Measurements from ENCODE around the gene EPS15.

The EPS15 gene

GRCh38 chr1:51380936-51381335 is 138.1 kb downstream of the EPS15 start:
- DNase-seq (ENCODE audit: low read depth in 2 of 2), result no peak

GRCh38 chr1:51378871-51379270 is 140.2 kb downstream of the EPS15 start:
- no peak for DNase-seq (ENCODE audit: low read depth in 2 of 2)

GRCh38 chr1:51373898-51374297 is 145.2 kb downstream of the EPS15 start:
- no peak for DNase-seq (ENCODE audit: low read depth in 2 of 2)

GRCh38 chr1:51372561-51372960 is 146.5 kb downstream of the EPS15 start:
- no peak for DNase-seq (ENCODE audit: low read depth in 2 of 2)

DNA sequence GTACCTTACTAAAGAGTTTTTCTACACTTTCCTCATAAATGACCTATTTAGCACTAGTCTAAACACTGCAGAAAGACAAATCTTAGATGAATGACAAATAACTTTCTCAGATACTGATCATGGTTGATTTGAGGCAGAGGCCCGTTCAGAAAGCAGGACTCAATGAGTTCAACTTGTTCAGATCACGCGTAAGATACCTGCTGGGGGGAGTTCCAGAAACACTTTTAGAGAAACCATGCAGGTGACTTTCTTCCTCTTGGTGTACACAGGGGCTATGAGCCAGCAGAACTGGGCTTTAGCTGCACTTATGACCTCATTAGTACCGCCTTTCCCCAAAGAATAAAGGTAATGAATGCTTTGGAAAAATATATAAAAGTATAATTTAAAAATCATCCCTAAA is 149.9 kb downstream of the EPS15 start:
- no peak for DNase-seq (ENCODE audit: low read depth in 2 of 2)

DNA sequence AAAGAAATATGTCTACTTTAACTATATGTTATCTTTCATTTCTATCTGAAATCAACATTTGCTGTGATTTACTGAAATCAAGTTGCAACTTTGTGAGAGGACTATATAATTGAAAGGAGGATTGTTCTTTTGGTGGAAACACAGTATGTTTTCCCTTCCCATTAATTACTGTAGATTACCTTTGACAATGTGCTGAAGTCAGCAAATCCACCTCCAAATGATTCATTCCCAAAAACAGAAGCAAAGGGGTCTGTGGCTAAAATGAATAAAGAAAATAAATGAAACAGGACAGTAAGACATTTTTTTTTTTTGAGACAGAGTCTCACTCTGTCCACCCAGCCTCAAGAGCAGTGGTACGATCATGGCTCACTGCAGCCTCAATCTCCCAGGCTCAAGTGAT is 153.3 kb downstream of the EPS15 start:
- DNase-seq (ENCODE audit: low read depth in 2 of 2), result no peak

GRCh38 chr1:51359879-51360278 is 159.2 kb downstream of the EPS15 start:
- no peak for DNase-seq (ENCODE audit: low read depth in 2 of 2)

- DNase-seq (ENCODE audit: low read depth in 2 of 2), result no peak
Observed at GRCh38 chr1:51355382-51355781, 163.7 kb downstream of the EPS15 start.

DNA sequence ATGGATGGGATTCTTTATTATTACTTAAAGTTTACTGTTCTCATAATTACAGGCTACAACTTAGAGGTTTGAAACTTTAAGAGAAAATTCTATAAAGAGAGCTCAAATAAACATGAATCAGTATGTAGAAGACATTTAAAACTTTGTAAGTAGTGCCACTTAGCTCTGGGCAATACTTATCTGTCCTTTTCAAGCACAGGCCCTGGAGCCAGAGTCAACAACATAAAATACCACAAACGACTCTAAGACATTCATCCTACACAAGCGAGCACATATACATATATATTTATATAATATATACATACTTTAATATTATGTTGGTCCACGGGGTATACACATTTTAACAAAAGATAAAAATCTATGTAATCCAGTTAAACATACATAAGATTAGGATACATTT is 164.7 kb downstream of the EPS15 start:
- DNase-seq (ENCODE audit: low read depth in 2 of 2), result no peak

DNA sequence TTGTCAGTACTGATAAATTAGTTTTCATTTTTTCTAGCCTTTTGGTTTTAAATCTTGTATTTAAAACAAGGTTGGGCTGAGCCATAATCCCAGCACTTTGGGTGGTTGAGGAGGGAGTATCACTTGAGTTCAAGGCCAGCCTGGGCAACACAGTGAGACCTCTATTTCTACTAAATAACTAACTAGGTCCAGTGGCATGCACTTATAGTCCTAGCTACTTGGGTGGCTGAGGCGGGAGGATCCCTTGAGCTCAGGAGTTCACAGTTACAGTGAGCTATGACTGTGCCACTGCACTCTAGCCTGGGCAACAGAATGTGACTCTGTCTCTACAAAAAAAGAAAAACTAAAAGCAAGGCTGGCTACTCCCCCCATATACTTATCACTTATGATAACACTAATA is 167.2 kb downstream of the EPS15 start:
- DNase-seq (ENCODE audit: low read depth in 2 of 2), result no peak

DNA sequence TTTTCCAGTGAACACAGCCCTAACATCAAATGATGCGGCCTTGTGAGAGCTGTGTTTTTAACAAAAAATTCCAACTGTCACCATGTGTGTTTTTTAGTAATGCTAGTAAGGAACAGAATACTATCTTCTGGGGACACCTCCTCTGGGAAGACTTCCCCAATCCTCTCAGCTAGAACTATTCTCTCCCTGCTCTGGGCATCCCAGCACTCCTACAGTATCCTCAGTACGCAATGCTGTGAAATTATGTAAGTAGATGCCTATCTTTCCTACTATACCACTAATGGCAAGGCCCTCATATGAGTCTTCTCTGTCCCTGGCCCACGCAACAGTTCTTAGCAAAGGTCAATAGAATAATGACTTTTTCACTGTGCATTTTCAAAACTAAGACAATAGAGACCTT is 169.2 kb downstream of the EPS15 start:
- DNase-seq (ENCODE audit: low read depth in 2 of 2), result no peak

DNA sequence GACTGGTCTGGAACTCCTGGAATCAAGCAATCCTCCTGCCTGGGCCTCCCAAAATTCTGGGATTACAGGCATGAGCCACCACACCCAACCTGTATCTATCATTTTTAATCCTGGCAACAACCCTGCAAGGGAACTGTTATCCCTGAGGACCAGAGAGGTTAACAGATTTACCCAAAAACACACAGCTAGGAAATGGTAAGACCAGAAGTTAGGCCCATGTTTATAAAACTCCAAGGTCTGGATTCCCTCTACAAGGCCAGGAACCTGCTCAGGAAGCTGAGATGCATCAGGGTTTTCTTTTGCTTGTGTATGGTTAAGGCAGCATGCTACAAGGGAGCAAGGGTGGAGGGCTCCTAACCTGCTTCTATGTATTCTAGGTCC is 170.9 kb downstream of the EPS15 start:
- DNase-seq (ENCODE audit: low read depth in 2 of 2), result no peak

- DNase-seq (ENCODE audit: low read depth in 2 of 2), result no peak
Observed at GRCh38 chr1:51347398-51348146, 171.5 kb downstream of the EPS15 start.

GRCh38 chr1:51346086-51346942 is 172.8 kb downstream of the EPS15 start:
- no peak for DNase-seq (ENCODE audit: low read depth in 2 of 2)

GRCh38 chr1:51345300-51345687 is 173.8 kb downstream of the EPS15 start:
- no peak for DNase-seq (ENCODE audit: low read depth in 2 of 2)

DNA sequence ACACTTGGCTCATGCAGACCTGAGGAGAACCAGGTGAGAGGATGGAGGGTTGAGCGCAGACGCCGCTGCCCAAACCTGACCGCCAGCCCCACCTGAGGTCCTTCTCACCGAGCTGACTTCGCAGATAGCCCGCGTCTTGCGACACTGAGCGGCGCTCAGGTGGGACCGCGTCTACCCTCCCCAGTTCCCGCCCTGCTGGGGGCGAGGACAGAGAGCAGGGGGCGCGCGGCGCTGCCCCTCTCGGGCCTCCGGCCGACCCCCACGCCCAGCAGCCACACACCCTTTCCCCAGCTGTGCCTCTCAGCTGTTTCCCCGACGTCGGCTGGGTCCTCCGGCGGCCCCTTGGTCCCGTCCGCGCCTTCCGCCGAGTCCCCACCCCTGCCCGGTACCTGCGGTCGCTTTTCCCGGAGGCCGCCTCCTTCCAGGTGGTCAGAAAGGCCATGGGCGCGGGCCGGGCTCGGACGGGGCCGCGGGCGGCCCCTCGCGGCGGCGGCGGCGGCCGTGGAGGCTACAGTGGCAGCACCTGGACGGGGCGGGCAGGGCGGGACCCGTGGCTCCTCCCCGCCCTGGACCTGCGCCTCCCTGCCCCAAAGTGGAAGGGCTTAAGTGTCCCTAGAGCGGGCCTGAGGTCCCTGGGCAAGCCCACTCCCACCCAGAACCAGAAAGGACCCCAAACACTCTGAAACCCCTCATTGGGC is 174.3 kb downstream of the EPS15 start:
- no peak for DNase-seq (ENCODE audit: low read depth in 2 of 2)

DNA sequence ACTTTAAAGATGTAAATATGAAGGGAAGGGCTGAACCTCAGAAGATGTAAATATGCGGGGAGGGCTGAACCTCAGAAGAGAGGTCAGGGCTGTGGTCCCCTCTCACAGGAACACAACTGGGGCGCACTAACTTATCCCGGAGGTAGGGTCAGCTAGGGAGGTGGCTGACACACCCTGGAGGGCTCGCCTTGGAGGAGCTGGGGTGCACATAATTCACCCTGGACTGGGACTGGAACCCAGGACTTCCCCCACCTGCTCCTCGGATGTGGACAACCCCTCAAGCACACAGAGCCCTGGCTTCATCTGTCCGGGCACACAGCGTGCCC is 174.8 kb downstream of the EPS15 start:
- no peak for DNase-seq (ENCODE audit: low read depth in 2 of 2)

GRCh38 chr1:51343624-51344023 is 175.4 kb downstream of the EPS15 start:
- no peak for DNase-seq (ENCODE audit: low read depth in 2 of 2)

DNA sequence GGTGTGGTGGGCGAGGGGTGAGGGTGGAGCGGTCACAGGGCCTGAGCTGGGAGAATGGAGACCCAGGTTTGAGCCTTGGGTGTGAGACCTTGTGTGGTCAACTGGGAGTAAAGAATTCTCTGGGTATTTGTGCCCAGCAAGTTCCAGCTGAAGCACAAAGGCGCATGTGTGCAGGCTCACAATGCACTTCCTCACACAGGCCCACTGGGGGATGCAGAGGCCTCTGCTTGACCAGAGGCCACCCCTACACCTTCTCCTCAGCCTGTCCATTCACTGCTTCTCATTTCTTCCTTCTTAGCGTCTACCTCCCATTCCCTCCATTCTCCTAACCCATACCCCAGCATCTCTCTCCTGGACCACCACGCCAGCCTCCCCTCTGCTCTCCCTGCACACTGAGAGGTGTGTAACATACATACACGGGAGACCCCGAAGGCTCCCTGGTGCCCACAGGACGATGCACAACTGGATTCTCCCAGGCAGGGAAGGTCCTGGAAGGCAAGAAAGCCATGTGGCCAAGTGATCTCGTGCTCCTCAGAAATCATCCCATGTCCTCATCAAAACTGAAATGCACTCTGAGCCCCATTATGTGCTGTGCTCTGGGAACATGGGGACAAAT is 176.4 kb downstream of the EPS15 start:
- DNase-seq (ENCODE audit: low read depth in 2 of 2), result no peak

GRCh38 chr1:51341876-51342496 is 177.1 kb downstream of the EPS15 start:
- no peak for DNase-seq (ENCODE audit: low read depth in 2 of 2)

GRCh38 chr1:51340380-51340779 is 178.7 kb downstream of the EPS15 start:
- DNase-seq (ENCODE audit: low read depth in 2 of 2), result no peak

DNA sequence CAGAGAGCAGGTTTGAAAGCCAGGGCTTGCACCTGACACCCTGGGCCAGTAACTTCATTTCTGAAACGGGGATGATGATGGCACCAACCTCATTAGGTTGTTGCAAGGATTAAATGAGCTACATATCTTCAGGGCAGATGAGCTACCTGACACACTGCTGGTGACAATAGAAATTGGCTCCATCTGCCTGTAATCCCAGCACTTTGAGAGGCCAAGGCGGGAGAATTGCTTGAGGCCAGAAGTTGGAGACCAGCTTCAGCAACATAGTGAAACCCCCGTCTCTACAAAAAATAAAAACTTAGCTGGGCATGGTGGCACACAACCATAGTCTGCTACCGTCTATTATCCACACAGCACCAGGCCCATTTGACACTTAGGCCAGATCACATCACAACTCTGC is 182.4 kb downstream of the EPS15 start:
- no peak for DNase-seq (ENCODE audit: low read depth in 2 of 2)
